OCI-LY7 (cell line): ENCODE results near the gene CIB2.

ENCODE experiments used
- CTCF ChIP-seq: fragments of 200-600 bp; sonication (generic); conservative IDR thresholded peaks from 2 replicates; pipeline ENCODE4 v1.5.1; 2014; ENCODE audit warnings: mild to moderate bottlenecking, antibody characterized with exemption, low read length, moderate library complexity, mixed read lengths
- EZH2phosphoT487 ChIP-seq: fragments of 200-600 bp; sonication (generic); IDR thresholded peaks from 2 replicates; pipeline ENCODE4 v1.6.1; 2018; ENCODE audit warnings: low read depth, borderline replicate concordance, mild to moderate bottlenecking, mixed run types, antibody characterized with exemption, low read length, moderate library complexity, mixed read lengths

DNA sequence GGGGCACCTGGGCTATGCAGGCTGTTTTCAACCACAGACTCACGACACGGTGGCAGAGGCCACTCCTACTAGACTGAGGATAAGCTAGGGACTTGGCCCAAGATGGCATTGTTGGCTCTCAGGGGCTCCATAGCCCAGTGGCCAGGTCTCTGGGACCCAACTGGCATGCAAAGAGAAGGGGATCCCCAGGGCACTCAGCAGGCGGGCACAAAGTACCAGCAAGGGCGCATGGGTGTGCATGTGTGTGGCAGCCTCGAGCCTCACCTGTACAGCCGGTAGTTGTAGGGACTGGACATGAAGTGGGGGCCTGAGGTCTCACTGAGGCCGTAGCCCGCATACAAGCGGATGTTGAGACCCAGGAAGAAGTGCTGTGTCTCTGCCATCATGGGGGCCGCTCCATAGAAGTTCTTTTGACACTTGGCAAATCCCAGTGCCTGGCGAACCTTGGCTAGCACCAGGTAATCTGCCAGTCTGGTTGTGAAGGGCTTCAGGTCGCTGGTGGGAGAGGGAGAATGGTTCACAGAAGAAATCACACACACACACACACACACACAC is 48.1 kb upstream of the CIB2 start:
- TF ChIP-seq CTCF (no peak), EZH2phosphoT487 (no peak)
